T-helper 2 cell treated with Interferon-gamma antibody and Interleukin-4, amounts not matched to agents 5 μg/mL and 100 μg/mL, for 36 hours (primary cell): ENCODE results near the gene GABARAPL2.
"Not testable (repeated sequence)": the region's sequence is repeated elsewhere in the genome, so short reads cannot be mapped to it uniquely, and the experiment has no call there.

Source experiments
- DNase-seq: peaks from one replicate; pipeline ENCODE4 v3.0.0; 2021; ENCODE audit warnings: low spot score
- H3K27ac Mint-ChIP-seq: one replicate; pipeline ENCODE4 v1.8.0; 2021; ENCODE audit warnings: mild to moderate bottlenecking, mixed read lengths
- H3K27me3 Mint-ChIP-seq: one replicate; pipeline ENCODE4 v1.8.0; 2021; ENCODE audit warnings: low read depth, mixed read lengths
- H3K36me3 Mint-ChIP-seq: one replicate; pipeline ENCODE4 v1.8.0; 2021; ENCODE audit warnings: low read depth, mixed read lengths
- H3K4me1 Mint-ChIP-seq: one replicate; pipeline ENCODE4 v1.8.0; 2021; ENCODE audit warnings: low read depth, mixed read lengths
- H3K4me3 Mint-ChIP-seq: one replicate; pipeline ENCODE4 v1.8.0; 2022; ENCODE audit warnings: mild to moderate bottlenecking, moderate library complexity, mixed read lengths
- H3K9me3 Mint-ChIP-seq: one replicate; pipeline ENCODE4 v1.8.0; 2021; ENCODE audit warnings: mixed read lengths

Gene GABARAPL2

DNA sequence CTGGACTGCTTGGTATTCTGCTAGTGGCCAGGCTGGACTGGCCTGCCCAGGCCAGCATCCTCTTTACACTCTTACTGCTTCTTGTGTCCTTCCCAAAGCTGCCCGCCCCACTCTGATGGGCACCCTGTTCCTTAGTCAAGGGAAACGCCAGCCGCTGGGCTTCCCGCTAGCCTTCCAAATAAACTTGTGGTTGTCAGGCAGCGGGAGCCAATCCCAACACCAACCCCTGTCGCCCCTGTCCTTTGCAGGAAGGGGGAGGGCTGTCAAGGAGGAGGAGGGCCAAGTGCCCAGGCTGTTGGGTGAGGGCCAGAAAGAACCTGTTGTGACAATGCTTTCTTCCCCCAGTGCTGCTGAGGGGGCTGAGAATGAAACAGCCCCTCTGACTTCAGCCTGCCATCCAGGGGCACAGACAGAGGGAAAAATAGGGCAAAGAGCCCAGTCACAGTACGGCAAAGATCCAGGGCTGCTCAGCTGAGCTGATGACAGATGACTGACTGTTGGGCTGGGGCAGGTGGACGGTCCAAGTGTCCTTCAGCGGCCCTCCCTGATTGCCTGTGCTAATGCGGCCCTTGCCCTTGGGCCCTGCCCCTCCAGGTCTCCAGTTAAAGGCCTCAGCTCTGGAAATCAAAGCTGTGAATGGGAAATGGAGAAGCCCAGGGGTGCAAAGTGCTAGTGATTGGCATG, 27.2 kb upstream of the GABARAPL2 start:
- not testable (repeated sequence) for H3K9me3 Mint-ChIP-seq, H3K4me3 Mint-ChIP-seq, H3K36me3 Mint-ChIP-seq, H3K27ac Mint-ChIP-seq, H3K4me1 Mint-ChIP-seq, DNase-seq, H3K27me3 Mint-ChIP-seq

DNA sequence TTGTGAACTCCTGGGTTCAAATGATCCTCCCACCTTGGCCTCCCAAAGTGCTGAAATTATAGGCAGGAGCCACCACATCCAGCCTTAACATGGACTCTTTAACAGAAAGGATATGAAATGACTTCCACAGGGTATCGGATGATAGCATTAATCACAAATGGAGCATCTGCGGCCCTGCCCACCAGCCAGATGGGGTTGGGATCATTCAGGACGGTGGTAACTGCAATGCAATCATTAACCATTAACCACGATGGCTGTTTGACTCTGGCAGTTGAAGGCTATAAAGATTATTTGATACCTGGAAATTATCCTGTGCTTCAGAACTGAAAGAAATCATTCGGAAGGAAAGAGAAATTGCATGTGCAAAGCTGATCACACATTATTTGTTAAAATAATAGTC, 24.9 kb upstream of the GABARAPL2 start:
- Mint-ChIP-seq H3K4me1 (peaks cover 2% of the 10 kb centered on the region), H3K36me3 (no peaks in the 10 kb centered on the region), H3K4me3 (no peak overlapping the region), H3K27ac (no peak overlapping the region), H3K9me3 (no peaks in the 10 kb centered on the region), H3K27me3 (no peaks in the 10 kb centered on the region)
- no peak for DNase-seq

DNA sequence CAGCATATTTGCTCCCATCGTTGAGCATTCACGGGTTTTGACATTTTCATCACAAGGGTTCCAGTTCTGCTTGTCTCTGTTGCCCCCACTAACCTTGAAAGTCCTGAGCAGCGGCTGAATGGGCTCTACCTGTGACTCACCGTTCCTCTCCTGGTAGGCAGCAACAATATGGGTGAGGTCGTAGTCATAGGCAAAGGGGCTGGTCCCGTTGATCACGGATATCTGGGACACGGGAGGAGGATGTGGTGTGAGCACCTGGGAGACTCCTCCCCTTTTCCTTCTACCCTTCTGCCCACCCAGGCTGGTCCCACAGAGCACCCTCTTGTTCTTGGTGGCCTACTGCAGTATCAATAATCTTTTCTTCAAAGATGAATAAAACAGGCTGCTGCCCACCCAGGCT, 23.7 kb upstream of the GABARAPL2 start:
- not testable (repeated sequence) for H3K9me3 Mint-ChIP-seq

DNA sequence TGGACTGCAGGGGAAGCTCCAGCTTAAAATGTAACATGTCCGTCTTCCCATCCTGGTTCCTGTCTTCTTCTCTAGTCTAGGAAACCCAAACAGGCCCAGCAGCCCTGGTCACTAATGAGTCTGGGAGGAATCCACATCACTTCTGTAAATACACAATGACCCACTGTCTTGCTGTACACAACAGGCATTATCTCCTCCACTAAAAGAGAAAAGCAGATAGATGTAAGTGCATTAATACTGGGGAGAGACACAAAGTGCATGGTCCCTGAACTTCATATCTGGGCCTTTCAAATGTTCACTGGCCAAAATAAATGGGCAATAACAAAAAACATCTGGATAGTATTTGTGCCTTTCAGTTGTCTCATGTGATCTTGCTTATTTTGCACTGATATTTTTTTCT, 20.3 kb upstream of the GABARAPL2 start:
- H3K36me3 Mint-ChIP-seq, H3K4me1 Mint-ChIP-seq, H3K27ac Mint-ChIP-seq: not testable (repeated sequence)

More for the DNA sequence above, 23.7 kb upstream of the GABARAPL2 start:
- not testable (repeated sequence) for H3K36me3 Mint-ChIP-seq, DNase-seq, H3K27ac Mint-ChIP-seq, H3K27me3 Mint-ChIP-seq, H3K4me1 Mint-ChIP-seq, H3K4me3 Mint-ChIP-seq

DNA sequence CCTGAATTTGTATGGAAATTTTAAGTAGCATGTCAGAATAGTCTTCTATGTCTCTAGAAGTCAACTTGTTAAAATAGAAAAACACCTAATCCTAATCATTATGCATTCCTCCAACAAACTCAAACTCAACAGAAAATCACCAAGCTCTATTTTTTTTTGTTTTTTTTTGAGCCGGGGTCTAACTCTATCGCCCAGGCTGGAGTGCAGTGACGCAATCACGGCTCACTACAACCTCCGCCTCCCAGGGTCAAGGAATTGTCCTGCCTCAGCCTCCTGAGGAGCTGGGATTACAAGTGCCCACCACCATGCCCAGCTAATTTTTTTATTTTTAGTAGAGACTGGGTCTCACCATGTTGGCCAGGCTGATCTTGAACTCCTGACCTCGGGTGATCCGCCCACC, 19.9 kb upstream of the GABARAPL2 start:
- Mint-ChIP-seq H3K27ac (no peak overlapping the region), H3K4me3 (no peak overlapping the region), H3K27me3 (peaks cover 7% of the 10 kb centered on the region), H3K4me1 (peaks cover 2% of the 10 kb centered on the region), H3K36me3 (no peaks in the 10 kb centered on the region), H3K9me3 (no peaks in the 10 kb centered on the region)
- no peak for DNase-seq

More for the DNA sequence above, 20.3 kb upstream of the GABARAPL2 start:
- not testable (repeated sequence) for H3K9me3 Mint-ChIP-seq, H3K4me3 Mint-ChIP-seq, H3K27me3 Mint-ChIP-seq, DNase-seq

DNA sequence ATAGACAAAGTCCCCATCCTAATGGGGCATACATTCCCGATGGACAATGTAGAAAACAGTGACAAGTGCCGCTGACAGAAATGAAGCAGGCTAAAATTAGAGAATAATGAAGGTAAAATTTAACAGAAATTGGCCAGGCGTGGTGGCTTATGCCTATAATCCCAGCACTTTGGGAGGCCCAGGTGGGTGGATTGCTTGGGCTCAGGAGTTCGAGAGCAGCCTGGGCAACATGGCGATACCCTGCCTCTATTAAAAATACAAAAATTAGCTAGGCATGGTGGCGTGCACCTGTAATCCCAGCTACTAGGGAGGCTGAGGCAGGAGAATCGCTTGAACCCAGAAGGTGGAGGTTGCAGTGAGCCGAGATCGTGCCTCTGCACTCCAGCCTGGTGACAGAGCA, 17.7 kb upstream of the GABARAPL2 start:
- H3K36me3 Mint-ChIP-seq, H3K27ac Mint-ChIP-seq, H3K4me1 Mint-ChIP-seq, H3K4me3 Mint-ChIP-seq, DNase-seq, H3K9me3 Mint-ChIP-seq: not testable (repeated sequence)
- peaks cover 15% of the 10 kb centered on the region for H3K27me3 Mint-ChIP-seq

DNA sequence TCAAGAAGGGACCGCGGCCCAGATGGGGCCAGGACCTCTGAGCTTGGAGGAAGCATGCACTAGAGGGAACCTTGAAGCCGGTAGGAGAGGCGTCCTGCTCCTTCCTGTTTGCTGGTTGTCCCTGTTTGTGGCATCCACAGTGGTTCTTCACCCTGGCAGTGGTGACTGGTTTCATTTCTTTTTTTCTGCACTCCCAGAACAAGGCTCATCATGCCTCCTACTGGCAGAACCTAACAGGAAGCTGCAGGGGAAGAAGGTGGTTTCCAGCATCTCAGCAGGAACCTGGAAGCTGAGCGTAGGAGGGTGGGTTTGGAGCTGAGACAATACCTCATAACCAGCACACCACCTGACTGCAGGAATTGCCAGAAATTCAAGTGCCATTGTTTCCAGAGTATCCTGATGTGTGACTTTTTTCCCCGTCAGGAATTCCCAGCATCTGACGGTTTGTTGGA, 15.9 kb upstream of the GABARAPL2 start:
- peak; percentile 37 for DNase-seq
- Mint-ChIP-seq H3K9me3 (no peaks in the 10 kb centered on the region), H3K36me3 (no peaks in the 10 kb centered on the region), H3K4me3 (no peak overlapping the region), H3K27me3 (peaks cover 25% of the 10 kb centered on the region), H3K27ac (no peak overlapping the region), H3K4me1 (peaks cover 4% of the 10 kb centered on the region)

DNA sequence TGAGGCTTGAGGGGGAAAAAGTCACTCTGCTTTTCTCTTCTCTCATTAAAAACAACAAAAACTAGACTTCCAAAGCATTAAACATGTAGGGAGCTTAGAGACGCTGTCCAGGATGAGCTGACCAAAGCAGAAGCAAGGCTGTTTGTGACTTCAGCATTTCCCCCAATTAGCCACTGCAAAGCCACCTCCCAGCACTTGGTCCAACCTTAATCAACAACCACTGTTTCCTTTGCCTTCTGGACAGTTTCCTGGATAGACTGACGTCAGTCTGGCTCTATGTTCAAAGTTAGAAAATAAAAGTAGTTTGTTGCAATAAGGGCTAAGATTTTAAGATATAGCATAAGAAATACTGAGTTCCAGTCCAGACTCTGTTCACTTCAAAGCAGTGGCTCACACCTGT, 13.2 kb upstream of the GABARAPL2 start:
- no peak for DNase-seq
- Mint-ChIP-seq H3K9me3 (no peaks in the 10 kb centered on the region), H3K27ac (no peak overlapping the region), H3K4me3 (no peak overlapping the region), H3K4me1 (peaks cover 11% of the 10 kb centered on the region), H3K36me3 (no peaks in the 10 kb centered on the region), H3K27me3 (peaks cover 25% of the 10 kb centered on the region)

DNA sequence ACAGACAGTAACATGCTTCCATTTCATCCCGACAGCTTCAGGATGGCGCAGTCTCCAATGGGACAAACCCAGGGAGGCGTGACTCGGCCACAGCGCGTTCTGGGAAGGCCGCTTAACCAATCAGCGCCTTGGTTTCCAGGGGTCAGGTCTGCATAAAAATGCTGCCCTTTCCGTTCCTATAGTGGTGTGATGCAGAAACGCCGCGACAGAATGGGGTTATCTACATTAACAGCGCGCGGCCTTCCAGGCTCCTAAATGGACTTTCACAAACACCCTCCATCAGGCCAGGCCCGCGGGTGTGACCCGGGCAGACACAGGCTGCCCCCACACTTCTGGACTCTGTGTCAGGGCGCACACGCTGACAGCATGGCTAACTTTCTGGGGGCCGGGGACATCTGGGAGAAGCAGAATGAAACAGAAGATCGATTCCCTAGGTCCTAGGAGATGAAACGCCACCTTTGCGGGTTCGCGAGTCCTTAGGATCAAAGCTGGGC, 10.9 kb upstream of the GABARAPL2 start:
- peaks cover 9% of the 10 kb centered on the region for H3K4me1 Mint-ChIP-seq
- H3K4me3 Mint-ChIP-seq: peak overlapping the region; percentile 93
- H3K36me3 Mint-ChIP-seq: no peaks in the 10 kb centered on the region
- H3K27ac Mint-ChIP-seq: peak overlapping the region; percentile 85
- H3K9me3 Mint-ChIP-seq: no peaks in the 10 kb centered on the region
- no peak for DNase-seq
- H3K27me3 Mint-ChIP-seq: peaks cover 26% of the 10 kb centered on the region

DNA sequence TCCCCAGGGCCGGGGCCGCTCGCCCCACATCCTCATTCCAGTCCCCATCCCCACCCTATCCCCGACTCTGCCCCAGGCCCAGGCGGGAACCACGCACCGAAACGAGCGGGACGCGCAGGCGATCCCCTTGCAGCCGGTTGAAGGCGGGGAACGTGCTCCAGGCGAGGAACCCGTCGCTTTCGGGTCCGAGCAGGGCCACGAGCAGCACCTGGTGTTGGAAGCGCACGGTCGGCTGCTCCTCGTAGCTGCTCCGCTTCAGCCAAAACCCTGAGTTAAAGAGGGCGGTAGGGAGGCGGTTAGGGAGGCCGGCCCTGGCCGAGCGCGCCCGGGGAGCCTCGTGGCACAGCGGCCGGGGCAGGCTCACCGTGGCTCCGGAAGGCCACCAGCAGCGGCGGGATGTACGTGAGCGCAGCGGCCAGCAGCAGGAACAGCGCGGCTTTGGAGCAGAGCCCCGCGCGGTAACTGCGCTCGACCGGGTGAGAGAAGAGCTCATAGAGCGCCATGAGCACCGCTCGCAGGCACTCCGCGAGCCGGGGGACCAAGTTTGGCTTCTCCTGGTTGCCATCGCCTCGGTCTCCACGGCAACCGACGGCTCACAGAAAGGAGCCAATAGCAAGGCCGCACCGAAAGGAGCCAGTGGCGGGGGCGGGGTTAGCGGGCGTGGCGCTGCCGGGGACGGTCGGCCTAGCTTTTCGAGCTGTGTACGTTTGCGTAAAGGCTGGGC, 10.3 kb upstream of the GABARAPL2 start, which contains the start of gene TMEM231:
TSS of gene TMEM231 (minus strand) at position 546 of the 724 bp plus-strand sequence. CDS start at position 503, 43 bp downstream.
- Mint-ChIP-seq H3K4me3 (peak within 1 kb of the TSS; percentile 93), H3K36me3 (no peaks in the 10 kb centered on the region), H3K4me1 (peaks cover 9% of the 10 kb centered on the region), H3K27ac (peak within 1 kb of the TSS; percentile 85), H3K9me3 (no peaks in the 10 kb centered on the region), H3K27me3 (peaks cover 29% of the 10 kb centered on the region)
- DNase-seq: peak; percentile 95

DNA sequence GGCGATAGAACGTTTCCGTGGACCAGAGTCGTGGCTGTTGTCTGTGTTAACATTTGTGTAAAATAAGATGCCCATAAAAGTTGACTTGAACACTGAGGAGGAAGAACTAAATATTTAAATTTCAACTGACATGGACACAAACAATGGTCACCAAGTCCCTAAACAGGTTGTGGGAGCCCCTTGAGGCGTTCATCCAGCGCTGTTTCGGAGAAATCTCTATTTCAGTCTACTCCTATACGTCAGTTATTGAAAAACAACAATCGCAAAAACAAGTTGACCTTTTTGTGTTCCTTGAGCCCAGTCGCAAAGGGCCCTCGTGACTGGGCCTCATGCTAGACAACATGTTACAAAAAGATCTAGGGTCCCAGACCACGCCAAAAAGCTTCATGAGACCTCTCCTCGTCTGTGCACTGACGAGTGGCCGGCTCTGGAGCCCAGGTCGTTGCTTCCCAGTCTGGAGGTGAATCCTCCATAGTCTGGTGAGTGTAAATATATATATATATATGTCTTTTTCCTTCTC, 9.7 kb upstream of the GABARAPL2 start:
- DNase-seq: no peak
- Mint-ChIP-seq H3K4me3 (peak overlapping the region; percentile 93), H3K9me3 (no peaks in the 10 kb centered on the region), H3K4me1 (peaks cover 9% of the 10 kb centered on the region), H3K27ac (peak overlapping the region; percentile 78), H3K27me3 (peaks cover 30% of the 10 kb centered on the region), H3K36me3 (no peaks in the 10 kb centered on the region)

DNA sequence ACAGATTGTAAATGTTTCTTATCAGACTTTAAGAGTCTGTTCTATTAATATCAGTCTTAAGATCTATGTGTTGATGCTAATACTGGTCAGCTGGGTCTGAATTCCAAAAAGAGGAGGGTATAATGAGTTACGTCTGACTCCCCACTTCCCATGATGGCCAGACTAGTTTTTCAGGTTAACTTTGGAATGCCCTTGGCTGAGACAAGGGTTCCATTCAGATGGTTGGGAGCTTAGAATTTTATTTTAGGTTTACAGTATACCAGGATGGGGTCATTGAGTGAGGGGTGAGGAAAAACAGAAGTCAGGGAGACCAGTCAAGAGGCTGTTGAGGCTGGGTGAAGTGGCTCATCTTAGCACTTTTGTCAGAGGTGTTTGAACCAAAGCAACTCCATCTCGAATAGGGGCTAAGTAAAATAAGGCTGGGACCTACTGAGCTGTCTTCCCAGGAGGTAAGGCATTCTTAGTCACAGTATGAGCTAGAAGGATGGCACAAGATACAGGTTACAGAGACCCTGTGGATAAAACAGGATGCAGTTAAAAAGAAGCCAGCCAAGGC, 7.3 kb upstream of the GABARAPL2 start:
- Mint-ChIP-seq H3K36me3 (no peaks in the 10 kb centered on the region), H3K9me3 (no peaks in the 10 kb centered on the region), H3K27ac (no peak overlapping the region), H3K4me1 (peaks cover 9% of the 10 kb centered on the region), H3K27me3 (peaks cover 28% of the 10 kb centered on the region), H3K4me3 (no peak overlapping the region)
- no peak for DNase-seq

DNA sequence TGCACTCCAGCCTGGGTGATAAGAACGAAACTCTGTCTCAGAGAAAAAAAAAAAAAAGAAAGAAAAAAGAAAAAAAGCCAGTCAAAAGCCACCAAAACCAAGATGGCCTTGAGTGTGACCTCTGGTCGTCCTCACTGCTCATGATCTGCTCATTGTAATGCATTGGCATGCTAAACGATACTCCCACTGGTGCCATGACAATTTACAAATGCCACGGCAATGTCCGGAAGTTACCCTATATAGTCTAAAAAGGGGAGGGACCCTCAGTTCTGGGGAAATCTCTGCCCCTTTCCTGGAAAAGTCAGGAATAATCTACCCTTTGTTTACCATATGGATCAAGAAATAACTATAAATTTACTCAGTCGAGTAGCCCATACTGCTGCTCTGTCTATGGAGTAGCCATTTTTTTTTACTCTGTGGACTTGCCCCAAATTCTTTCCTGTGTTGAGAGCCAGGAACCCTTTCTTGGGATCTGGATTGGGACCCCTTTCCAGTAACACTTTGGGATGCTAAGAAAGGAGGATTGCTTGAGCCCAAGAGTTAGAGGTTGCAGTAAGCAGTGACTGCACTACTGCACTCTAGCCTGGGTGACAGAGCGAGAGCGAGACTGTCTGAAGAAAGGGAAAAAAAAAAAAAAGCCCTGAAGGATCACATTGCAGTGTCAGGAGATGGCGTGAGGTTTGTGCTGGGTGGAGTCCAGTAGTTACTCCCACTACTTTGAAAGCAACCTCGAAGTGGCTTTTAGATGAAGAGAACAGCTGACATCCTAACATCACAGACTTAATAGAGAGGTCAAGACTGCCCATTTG, 6.4 kb upstream of the GABARAPL2 start:
- DNase-seq: no peak
- Mint-ChIP-seq H3K27ac (no peak overlapping the region), H3K36me3 (no peaks in the 10 kb centered on the region), H3K27me3 (peaks cover 26% of the 10 kb centered on the region), H3K4me1 (peaks cover 11% of the 10 kb centered on the region), H3K4me3 (no peak overlapping the region), H3K9me3 (no peaks in the 10 kb centered on the region)
